ENCODE results near the gene ERBB4. TPM values are rescaled to one million over a fixed set of nuclear protein-coding genes. Genes with fewer than 3 reads are reported as not detected.
"Not testable (repeated sequence)": the region's sequence is repeated elsewhere in the genome, so short reads cannot be mapped to it uniquely, and the experiment has no call there.

ERBB4 gene
- total RNA-seq, 1 experiment from 2014 or later, result not detected

GRCh38 chr2:212226114-212226513, 312.5 kb downstream of the ERBB4 start:
- DNase-seq (ENCODE audit: low read depth), result no peak

DNA sequence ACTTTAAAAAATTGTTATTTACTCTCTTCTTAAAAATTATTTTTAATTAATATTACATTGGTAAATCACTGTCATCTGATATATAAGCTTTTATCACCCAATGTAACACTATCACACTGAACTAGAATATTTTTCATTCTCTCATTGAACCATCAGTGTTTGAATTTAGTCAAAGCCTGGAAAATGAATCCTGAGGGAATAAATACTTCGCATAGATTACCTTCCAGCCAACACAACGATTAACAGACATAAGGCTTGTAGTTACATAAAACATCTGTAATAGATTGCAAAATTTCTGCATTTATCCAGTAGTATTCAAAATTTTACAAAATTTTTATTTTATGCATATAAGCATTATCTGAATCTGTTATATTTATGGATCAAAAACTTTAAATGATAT, 314.9 kb downstream of the ERBB4 start:
- no peak for DNase-seq (ENCODE audit: low read depth)

DNA sequence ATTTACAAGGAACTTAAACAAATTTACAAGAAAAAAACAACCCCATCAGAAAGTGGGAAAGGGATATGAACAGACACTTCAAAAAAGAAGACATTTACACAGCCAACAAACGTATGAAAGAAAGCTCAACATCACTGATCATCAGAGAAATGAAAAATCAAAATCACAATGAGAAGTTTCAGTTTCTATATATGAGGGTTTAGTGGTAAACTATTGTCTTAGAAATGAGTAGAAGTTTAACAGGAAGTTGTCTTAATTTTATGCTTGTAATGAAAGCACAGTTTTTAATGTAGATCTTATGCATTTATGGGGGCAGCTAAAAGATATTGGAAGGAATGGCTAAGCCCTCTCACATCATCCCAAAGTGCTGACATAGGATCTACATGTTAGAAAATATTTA, 325.4 kb downstream of the ERBB4 start:
- DNase-seq (ENCODE audit: low read depth), result no peak

DNA sequence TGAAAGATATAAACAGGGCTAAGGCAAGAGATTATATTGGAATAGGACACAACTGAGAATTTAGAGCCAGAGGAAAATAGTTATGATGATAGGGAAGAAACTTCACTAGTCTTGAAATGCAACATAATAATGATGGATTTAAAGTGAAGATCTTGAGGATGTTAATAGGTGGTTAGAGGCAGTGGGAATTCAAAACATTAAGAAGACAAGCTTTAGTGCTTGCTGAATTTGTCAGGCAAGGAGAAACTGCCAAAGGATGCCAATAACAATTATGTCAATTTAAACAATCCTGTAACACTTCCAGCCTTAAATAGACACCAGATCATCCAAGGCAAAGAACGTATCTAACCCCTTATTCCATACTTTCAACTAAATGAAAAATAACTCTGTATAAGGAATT, 330.1 kb downstream of the ERBB4 start:
- no peak for DNase-seq (ENCODE audit: low read depth)

- DNase-seq (ENCODE audit: low read depth), result no peak
Observed at GRCh38 chr2:212197776-212198175, 340.8 kb downstream of the ERBB4 start.

- no peak for DNase-seq (ENCODE audit: low read depth)
Observed at GRCh38 chr2:212195626-212196025, 343.0 kb downstream of the ERBB4 start.

DNA sequence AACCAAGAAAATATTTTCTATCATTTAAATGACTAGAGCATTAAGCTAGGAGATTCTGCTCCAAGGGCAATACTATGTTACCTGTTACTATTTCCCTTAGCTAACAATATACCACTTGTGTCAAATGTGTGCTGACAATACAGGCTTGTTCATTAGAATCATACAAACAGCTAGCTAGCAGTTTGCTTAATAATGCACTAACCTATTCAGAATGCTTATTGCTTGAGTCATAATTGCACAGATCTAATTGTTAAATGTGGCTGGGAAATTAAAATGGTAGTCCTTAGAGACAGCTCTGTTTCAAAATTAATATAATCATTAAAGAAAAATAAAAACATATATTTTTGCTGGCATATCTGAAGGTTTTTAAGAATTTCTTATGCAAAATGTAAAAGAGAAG, 344.2 kb downstream of the ERBB4 start:
- no peak for DNase-seq (ENCODE audit: low read depth)

GRCh38 chr2:212193803-212194202, 344.8 kb downstream of the ERBB4 start:
- no peak for DNase-seq (ENCODE audit: low read depth)

DNA sequence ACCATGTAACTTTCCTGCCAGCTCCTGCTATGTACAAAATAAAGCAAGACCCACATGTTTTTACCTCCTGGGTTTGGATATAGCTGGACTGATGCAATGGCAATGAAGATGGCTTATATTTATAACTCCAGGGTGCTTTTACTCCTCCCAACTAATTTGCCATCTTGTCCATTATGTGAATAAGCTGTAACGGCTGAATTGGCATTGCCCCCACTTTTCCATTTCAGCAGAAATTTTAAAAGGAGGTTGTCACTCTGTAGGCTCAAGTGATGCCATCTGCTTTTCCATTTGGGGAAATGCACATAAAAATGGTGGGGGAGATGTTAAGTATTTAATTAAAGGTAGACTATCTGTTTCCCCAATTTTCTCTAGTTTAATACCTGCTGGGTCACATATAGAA, 345.5 kb downstream of the ERBB4 start:
- DNase-seq (ENCODE audit: low read depth), result no peak

DNA sequence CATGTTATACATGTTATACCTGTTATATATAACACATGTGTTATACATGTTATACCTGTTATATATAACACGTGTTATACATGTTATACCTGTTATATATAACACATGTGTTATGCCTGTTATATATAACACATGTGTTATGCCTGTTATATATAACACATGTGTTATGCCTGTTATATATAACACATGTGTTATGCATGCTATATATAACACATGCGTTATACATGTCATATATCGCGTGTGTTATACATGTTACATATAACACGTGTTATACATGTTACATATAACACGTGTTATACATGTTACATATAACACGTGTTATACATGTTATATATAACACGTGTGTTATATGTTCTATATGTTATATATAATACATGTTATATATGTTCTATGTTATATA, 347.2 kb downstream of the ERBB4 start:
- DNase-seq (ENCODE audit: low read depth), result not testable (repeated sequence)

- no peak for DNase-seq (ENCODE audit: low read depth)
Observed at GRCh38 chr2:212186166-212186565, 352.4 kb downstream of the ERBB4 start.

GRCh38 chr2:212181646-212182045, 357.0 kb downstream of the ERBB4 start:
- no peak for DNase-seq (ENCODE audit: low read depth)

- no peak for DNase-seq (ENCODE audit: low read depth)
Observed at GRCh38 chr2:212180408-212181083, 358.1 kb downstream of the ERBB4 start.

DNA sequence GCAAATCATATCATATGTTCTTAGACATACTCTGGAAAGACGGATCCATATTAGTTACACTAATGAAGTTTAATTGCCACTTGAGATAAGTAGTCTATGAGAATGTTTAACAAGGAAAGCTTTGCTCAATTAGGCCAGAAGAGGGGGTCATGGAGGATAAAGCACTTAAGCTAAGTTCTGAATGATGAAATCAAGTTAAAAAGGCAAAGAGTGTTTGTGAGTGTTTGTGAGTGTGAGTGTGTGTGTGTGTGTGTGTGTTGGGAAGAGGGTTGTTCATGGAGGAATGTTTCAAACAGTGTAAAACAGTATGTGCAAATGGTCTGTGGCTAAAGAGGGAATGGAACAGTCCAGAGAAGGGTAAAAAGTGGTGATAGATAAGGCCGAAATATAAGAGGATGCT, 360.9 kb downstream of the ERBB4 start:
- DNase-seq (ENCODE audit: low read depth), result no peak

DNA sequence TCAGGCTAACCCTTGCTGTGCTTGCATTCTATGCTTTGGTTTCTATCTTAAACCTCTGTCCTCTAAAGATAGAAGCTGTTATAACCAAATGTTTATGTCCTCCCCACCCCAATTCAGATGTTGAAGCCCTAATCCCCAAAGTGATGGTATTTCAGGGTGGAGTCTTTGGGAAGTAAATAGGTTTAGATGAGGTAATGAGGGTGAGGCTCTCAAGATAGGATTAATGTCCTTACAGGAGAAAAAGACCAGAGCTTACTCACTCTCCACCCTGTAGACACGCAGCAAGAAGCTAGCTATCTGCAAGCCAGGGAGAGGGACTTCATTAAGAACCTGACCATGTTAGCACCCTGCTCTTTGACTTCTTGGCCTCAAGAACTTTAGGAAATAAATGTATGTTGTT, 362.5 kb downstream of the ERBB4 start:
- DNase-seq (ENCODE audit: low read depth), result no peak

DNA sequence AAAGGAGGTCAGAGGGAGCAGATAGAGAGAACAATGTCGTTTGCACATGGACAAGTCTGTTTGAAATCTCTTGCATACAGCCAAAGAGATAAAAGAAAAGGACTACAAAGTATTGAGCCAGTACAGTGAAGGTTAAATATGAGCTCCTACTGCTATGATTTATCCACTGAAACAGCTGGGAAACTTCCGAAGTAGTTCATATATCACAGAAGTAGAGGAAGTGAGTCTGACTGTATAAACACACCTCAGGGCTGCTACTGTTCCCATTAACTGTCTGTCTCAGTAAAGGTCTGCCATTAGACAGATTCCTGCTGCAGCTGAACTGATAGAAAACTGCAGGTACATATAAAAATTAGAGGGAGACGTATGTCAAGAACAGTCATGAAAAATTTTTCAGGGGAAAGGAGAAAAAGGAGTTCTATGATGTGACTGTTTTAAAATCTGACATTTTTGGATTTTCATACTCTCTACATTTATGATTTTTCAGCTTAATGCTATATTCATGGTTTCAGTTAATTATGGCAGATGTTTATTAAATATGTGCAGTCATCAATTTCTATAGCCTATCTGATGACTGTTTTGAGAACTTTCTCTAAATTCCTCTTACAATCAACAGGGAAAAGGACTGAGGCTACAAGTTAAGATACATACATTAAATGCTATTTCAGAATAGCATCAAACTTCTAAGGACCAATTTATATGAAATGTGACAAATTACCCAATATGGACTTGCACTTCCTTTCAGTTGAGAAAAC, 364.7 kb downstream of the ERBB4 start:
- no peak for DNase-seq (ENCODE audit: low read depth)

DNA sequence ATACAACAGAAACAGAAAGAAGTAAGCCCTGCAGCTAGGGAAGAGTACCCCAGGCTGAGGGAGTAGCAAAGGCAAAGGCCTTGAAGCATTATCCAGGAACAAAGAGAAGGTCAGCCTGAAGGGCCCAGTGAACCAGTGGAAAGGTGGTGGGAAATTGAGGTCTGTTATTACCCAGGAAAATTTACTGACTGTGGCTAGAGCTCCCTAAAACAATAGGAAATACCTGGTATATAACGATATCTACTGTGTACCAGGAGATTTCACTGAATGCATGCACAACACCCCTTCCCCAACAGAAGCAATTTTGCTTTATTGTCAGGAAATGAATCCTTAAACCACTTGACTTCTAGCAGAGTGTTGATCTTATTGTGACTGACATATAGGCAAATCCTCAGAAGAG, 365.3 kb downstream of the ERBB4 start:
- no peak for DNase-seq (ENCODE audit: low read depth)

DNA sequence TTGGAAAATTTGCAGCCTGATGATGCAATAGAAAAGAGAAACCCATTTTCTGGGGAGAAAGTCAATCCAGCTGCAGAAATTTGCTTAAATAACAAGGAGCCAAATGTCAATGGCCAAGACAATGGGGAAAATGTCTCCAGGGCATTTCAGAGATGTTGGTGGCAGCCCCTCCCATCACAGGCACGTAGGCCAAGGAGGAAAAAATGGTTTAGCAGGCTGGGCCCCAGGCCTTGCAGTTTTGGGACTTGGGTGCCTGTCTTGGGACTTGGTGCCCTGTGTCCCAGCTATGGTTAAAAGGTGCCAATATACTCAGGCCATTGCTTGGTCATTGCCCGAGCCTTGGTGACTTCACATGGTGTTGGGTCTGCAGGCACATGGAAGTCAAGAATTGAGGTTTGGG, 368.2 kb downstream of the ERBB4 start:
- DNase-seq (ENCODE audit: low read depth), result no peak

DNA sequence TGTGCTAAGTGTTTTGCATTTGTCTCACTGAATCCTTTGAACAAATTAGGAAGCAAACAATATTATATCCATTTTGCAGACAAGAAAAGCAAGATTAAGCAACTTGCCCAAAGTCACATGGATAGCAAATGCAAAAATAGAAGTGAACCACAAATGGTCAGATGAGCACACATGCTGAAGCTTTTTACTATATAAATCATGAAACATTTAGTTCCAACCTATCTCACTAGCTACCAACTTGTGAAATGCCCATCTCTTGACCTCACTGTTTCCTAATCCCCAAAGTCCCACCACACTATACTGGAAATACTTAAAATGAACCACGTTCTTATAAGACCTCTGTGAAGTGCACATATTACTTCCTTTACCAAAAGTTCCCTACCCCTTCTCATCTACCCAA, 380.5 kb downstream of the ERBB4 start:
- DNase-seq (ENCODE audit: low read depth), result no peak

DNA sequence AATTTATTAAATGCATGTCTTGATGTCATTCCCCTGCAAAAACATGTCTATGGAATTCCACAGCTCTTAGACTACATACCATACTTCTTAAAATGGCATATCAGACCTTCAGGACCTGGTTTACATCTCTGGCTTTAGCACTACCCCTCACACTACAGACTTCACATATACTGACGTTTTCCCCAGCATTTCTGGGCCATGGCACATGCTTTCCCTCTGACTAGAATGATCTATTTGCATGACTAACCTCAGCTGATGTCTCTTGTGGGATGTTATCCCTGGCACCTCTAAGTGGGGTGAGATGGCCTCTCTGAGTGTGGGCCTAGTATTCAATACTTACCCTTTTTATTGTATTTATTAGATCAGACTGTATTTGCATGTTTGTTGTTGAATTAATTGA, 381.6 kb downstream of the ERBB4 start:
- no peak for DNase-seq (ENCODE audit: low read depth)

GRCh38 chr2:212156088-212156487, 382.5 kb downstream of the ERBB4 start:
- DNase-seq (ENCODE audit: low read depth), result no peak

DNA sequence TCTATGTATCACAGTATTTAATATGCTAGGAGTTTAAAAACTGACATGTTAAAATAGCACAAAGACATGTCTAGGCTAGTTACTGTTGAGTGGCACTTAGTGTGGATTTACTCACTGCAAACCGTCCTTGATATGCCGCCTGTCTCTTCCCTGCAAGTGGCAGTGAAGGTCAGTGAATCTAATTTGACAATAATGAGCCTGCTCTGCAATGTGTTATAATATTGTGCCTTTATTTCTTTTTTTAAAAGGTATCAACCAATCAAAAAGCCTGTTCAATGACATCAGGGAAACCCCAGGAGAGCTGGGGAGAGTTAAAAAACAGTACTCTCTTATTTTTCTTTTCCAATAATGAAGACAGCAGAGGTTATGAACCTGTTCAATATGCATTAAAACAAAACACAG, 384.1 kb downstream of the ERBB4 start:
- no peak for DNase-seq (ENCODE audit: low read depth)

DNA sequence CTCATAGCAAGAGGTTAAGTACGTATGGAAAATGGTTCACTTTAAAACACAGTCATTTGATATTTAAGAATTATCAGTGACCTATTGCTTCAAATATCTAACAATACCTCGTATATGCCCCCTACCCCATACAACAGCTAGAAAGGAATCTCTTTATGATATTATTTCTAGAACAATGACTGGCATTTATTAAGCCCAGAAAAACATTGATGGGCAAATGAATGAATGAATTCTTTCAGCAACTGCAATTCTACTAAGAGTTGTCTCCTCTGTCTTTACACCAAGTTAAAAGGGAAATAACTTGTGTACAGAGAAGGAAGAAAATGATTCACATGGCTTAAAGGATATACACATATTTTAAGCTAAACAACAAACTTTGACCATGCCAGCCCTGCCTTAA, 384.7 kb downstream of the ERBB4 start:
- no peak for DNase-seq (ENCODE audit: low read depth)

All from RPMI7951 (cell line).